Calu3 (cell line): ENCODE results near the gene ARFGEF2. TPM values are rescaled to one million over a fixed set of nuclear protein-coding genes. Genes with fewer than 3 reads are reported as not detected.

Source experiments
- Bru-seq: library from RNA; stranded (reverse); fragments of 400-500 nt; gene quantifications from one replicate; lab custom pipeline; 2021; lab: Mats Ljungman, UMichigan
- BruChase-seq, 2 experiments: library from RNA; stranded (reverse); fragments of 400-500 nt; gene quantifications; one replicate each; lab custom pipeline; 2021; lab: Mats Ljungman, UMichigan
- BruUV-seq: library from RNA; stranded (reverse); fragments of 400-500 nt; replicated peaks from 2 replicates; lab custom pipeline; 2021; lab: Mats Ljungman, UMichigan
- CTCF ChIA-PET: fragments of 300-600 bp; sonication (Branson Sonifier 250); formaldehyde crosslinking; loops from one replicate; lab custom pipeline; 2022; ENCODE audit warnings: antibody characterized with exemption; lab: Charles Lee
- DNase-seq: peaks from one replicate; pipeline ENCODE4 v3.0.0; 2022
- H3K27ac Mint-ChIP-seq: one replicate; pipeline ENCODE4 v1.8.0; 2022; ENCODE audit warnings: mixed read lengths; ENCODE audit not compliant: unreplicated experiment
- H3K27me3 Mint-ChIP-seq: one replicate; pipeline ENCODE4 v1.8.0; 2022; ENCODE audit warnings: mixed read lengths; ENCODE audit not compliant: unreplicated experiment
- H3K36me3 Mint-ChIP-seq: one replicate; pipeline ENCODE4 v1.8.0; 2022; ENCODE audit warnings: mild to moderate bottlenecking, moderate library complexity, mixed read lengths; ENCODE audit not compliant: insufficient read depth, unreplicated experiment
- H3K4me1 Mint-ChIP-seq: one replicate; pipeline ENCODE4 v1.8.0; 2022; ENCODE audit warnings: mild to moderate bottlenecking, low read depth, mixed read lengths; ENCODE audit not compliant: unreplicated experiment
- H3K4me3 Mint-ChIP-seq: one replicate; pipeline ENCODE4 v1.8.0; 2022; ENCODE audit warnings: mild to moderate bottlenecking, low read depth, moderate library complexity, mixed read lengths; ENCODE audit not compliant: unreplicated experiment
- H3K9me3 Mint-ChIP-seq: one replicate; pipeline ENCODE4 v1.8.0; 2022; ENCODE audit warnings: low read depth, mixed read lengths; ENCODE audit not compliant: unreplicated experiment
- intact Hi-C: fragments of 100-400 bp; cut with micrococcal nuclease; formaldehyde crosslinking; loops from one replicate; pipeline ENCODE4 v1.10.0; 2022; ENCODE audit not compliant: unreplicated experiment
- long read RNA-seq: library from polyadenylated mRNA; stranded (forward); transcript quantifications from one replicate; pipeline ENCODE4 v2.0.0, GENCODE V29; 2022
- total RNA-seq: library from RNA; stranded (reverse); gene quantifications from 2 replicates; pipeline ENCODE4 v1.2.3, GENCODE V29; 2022
- TF ChIP-seq, protein P1 (sequence below): fragments of 200-600 bp; IDR thresholded peaks from one replicate; pipeline ENCODE4 v1.8.0; 2022; ENCODE audit warnings: antibody characterized with exemption; ENCODE audit not compliant: unreplicated experiment

The ARFGEF2 gene
- 55.0 and 59.2 TPM in 2 replicates for total RNA-seq
- Bru-seq, nascent RNA, result percentile 93 among the genes with signal in this experiment
- BruChase-seq, experiment 1, labeled RNA remaining after a 6-hour chase, result percentile 93 among the genes with signal in this experiment
- BruChase-seq, experiment 2, labeled RNA remaining after a 2-hour chase, result percentile 91 among the genes with signal in this experiment
- long read RNA-seq, full-length matches to known transcripts, result 13 of 38 reads
- long read RNA-seq, partial matches to known transcripts, result 7 of 38 reads
- long read RNA-seq, other reads (novel, unspliced or antisense), result 18 of 38 reads

DNA sequence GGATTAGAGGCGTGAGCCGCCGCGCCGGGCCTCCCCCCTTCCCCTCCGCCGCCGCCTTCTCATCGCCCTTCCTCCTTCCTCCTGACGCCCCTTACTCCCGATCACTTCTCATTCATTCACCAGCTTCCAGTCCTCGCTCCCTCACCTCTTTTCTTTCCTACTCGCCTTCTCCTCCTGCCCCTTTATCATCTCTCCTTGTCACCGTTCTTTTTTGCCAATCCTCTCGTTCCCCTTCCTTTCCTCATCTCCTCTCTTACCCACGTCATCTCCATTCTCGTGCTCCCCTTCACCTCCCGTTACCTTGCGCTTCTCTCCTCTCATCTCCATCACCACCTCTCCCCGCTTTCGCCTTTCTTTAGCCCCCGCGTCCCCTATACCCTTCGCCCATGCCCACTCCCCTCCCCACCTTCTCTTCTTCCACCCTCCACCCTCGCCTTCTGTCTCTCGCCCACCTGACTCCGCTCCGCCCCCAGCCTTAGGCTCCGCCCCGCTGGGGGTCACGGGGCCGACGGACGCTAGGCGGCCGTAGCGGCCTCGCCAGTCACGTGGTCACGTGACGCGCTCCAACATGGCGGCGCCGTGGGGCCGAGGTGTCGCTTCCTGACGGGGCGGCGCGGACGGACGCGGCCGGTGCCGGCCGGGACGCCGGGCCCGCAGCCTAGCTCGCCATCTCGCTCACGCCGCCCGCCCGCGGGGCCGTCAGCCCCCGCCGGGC lies at the start of gene ARFGEF2:
Gene ARFGEF2, plus strand, starts transcription at position 544 of the 715 bp plus-strand sequence. CDS start 179 bp downstream, outside the sequence.
- H3K4me1 Mint-ChIP-seq, result peaks cover 36% of the 10 kb centered on the region
- no peaks in the 10 kb centered on the region for H3K27me3 Mint-ChIP-seq
- H3K36me3 Mint-ChIP-seq, result peaks cover 37% of the 10 kb centered on the region
- CTCF ChIA-PET, result interaction anchor here (0.7 to 1.7 kb wide), 6 partner anchors 11 to 264 kb away, joined by 3 to 5 read pairs (median 4); no protein-coding TSS in a partner anchor
- intact Hi-C loops, result loop anchor here (5.0 kb wide), 1 partner anchor 434 kb away; no protein-coding TSS in a partner anchor
- no TSS peak for BruUV-seq
- DNase-seq, result peak; percentile 99
- H3K9me3 Mint-ChIP-seq, result no peaks in the 10 kb centered on the region
- TF ChIP-seq, protein P1, sequence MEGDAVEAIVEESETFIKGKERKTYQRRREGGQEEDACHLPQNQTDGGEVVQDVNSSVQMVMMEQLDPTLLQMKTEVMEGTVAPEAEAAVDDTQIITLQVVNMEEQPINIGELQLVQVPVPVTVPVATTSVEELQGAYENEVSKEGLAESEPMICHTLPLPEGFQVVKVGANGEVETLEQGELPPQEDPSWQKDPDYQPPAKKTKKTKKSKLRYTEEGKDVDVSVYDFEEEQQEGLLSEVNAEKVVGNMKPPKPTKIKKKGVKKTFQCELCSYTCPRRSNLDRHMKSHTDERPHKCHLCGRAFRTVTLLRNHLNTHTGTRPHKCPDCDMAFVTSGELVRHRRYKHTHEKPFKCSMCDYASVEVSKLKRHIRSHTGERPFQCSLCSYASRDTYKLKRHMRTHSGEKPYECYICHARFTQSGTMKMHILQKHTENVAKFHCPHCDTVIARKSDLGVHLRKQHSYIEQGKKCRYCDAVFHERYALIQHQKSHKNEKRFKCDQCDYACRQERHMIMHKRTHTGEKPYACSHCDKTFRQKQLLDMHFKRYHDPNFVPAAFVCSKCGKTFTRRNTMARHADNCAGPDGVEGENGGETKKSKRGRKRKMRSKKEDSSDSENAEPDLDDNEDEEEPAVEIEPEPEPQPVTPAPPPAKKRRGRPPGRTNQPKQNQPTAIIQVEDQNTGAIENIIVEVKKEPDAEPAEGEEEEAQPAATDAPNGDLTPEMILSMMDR, result peak; percentile 8
- peak within 1 kb of the TSS; percentile 99 for H3K27ac Mint-ChIP-seq
- peak within 1 kb of the TSS; percentile 78 for H3K4me3 Mint-ChIP-seq

DNA sequence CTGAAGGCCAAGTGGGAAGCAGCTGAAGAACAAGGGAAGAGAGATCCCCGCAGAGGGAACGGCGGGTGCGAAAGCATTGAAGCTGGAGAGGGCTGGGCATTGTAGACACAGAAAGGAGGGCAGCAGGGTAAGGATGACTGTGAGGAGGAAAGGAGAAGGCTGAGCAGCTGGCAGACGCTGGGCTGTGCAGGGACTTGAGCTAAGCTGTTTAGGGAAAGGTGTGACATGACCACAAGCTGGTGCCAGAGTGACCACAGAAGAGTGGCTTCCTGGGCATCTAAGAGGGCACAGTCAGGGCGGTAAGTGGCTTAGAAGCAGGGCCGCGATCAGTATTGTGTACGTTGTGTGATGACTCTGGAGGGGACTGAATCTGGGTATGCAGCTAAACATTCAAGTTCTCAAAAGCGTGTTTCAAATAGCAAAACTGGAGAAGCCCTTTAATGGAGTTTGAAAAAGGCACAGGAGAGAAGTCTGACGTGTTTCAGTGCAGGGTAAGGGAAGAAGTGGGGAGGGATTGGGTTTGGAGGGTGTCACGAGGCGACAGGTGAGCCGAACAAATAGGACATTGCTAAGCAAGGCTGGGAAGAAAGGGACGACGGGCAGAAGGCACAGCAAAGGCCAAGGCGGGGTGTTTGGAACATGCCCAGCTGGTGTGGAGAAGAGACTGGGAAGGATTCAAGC lies 46.1 kb upstream of the ARFGEF2 start:
- no peak overlapping the region for H3K27ac Mint-ChIP-seq
- CTCF ChIA-PET, result interaction anchor here (0.6 to 2.7 kb wide), 4 partner anchors 10 to 316 kb away, joined by 3 to 27 read pairs (median 3); no protein-coding TSS in a partner anchor
- BruUV-seq, result no TSS peak
- H3K4me3 Mint-ChIP-seq, result no peak overlapping the region
- TF ChIP-seq, protein P1, result no peak
- H3K9me3 Mint-ChIP-seq, result no peaks in the 10 kb centered on the region
- peaks cover 24% of the 10 kb centered on the region for H3K4me1 Mint-ChIP-seq
- intact Hi-C loops, result no loop called here
- peaks cover 17% of the 10 kb centered on the region for H3K27me3 Mint-ChIP-seq
- H3K36me3 Mint-ChIP-seq, result no peaks in the 10 kb centered on the region
- no peak for DNase-seq

DNA sequence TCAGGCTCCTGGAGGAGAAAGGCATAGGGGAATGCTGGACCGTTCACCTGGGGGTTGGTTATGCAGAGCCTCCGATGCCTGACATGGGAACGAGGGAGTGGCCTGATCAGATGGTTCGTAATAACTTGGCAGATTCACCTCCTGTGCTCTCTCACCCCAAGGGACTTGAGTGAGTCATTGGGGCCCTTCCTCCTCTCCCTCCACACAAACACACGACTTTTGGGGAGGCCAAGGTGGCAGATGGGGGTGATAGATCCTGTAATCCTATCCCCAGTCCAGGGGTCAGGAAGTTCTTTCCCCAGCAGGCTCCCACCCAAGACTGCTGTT lies 45.6 kb upstream of the ARFGEF2 start:
- DNase-seq, result no peak
- Mint-ChIP-seq H3K9me3 (no peaks in the 10 kb centered on the region), H3K4me1 (peaks cover 25% of the 10 kb centered on the region), H3K27ac (no peak overlapping the region), H3K27me3 (peaks cover 17% of the 10 kb centered on the region), H3K4me3 (no peak overlapping the region), H3K36me3 (no peaks in the 10 kb centered on the region)
- CTCF ChIA-PET, result interaction anchor here (0.8 to 2.7 kb wide), 2 partner anchors 9 to 218 kb away, joined by 4 to 27 read pairs; no protein-coding TSS in a partner anchor
- BruUV-seq, result no TSS peak
- intact Hi-C loops, result no loop called here
- TF ChIP-seq, protein P1, result no peak

DNA sequence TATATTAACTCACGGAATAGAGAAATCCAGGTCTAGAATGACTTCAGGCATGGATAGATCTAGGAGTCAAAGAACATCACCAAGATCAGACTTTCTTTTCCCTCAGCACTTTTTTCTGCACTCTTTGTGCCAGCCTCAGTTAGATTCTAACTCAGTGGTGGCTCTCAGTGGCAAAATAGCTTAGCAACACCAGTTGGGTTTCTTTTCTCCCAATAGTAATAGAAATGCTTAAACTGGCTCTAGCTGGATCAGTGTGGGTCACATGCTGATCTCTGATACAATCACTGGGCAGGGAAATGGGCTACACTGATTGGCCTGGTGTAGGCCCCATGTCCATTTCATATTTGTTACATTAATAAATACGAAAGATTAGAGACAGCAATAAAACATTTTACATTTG lies 44.2 kb upstream of the ARFGEF2 start:
- CTCF ChIA-PET, result interaction anchor here (0.6 to 2.7 kb wide), 6 partner anchors 28 to 860 kb away, joined by 3 to 27 read pairs (median 4); no protein-coding TSS in a partner anchor

More for the DNA sequence above, 44.2 kb upstream of the ARFGEF2 start:
- H3K4me3 Mint-ChIP-seq, result no peak overlapping the region
- TF ChIP-seq, protein P1, result no peak
- H3K27ac Mint-ChIP-seq, result no peak overlapping the region
- H3K4me1 Mint-ChIP-seq, result peaks cover 25% of the 10 kb centered on the region
- no peaks in the 10 kb centered on the region for H3K9me3 Mint-ChIP-seq
- H3K36me3 Mint-ChIP-seq, result no peaks in the 10 kb centered on the region
- DNase-seq, result peak; percentile 43
- intact Hi-C loops, result no loop called here
- BruUV-seq, result no TSS peak
- peaks cover 17% of the 10 kb centered on the region for H3K27me3 Mint-ChIP-seq
